ENCODE data around the gene PDSS2.

The PDSS2 gene

DNA sequence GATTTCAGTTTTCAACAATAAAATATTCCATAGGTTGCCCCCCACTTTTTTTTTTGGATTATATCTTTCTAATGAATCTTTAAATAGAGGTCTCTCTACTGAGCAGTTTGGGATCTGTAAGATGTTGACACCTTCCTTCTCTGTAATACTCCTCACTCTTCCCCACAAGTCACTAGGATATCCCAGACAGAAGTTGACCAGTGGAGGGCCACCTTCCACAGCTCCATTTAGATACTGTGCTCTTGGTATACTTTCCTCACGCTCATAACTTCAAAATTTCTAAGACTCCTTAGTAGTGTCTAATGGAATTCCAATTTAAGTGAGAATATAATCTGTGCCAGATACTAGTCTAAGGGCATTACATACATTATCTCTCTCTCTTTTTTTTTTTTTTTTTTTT, 185.1 kb downstream of the PDSS2 start:
- Histone ChIP-seq H3K27ac (ENCODE audit: low read depth, low read length, poor library complexity, severe bottlenecking) (no peak overlapping the region), H2AFZ (ENCODE audit: low read length) (no peak overlapping the region)

GRCh38 chr6:107272246-107272645, 187.1 kb downstream of the PDSS2 start:
- Histone ChIP-seq H2AFZ (ENCODE audit: low read length) (no peak overlapping the region), H3K27ac (ENCODE audit: low read depth, low read length, poor library complexity, severe bottlenecking) (no peak overlapping the region), H3K4me2 (ENCODE audit: low read length) (no peak overlapping the region), H4K20me1 (ENCODE audit: insufficient read depth, low read length) (no peaks in the 10 kb centered on the region), H3K4me1 (ENCODE audit: insufficient read depth, low read length, severe bottlenecking) (peaks cover 16% of the 10 kb centered on the region), H3K27me3 (ENCODE audit: insufficient read depth, low read length) (no peaks in the 10 kb centered on the region), H3K9ac (ENCODE audit: low read length) (no peak overlapping the region), H3K4me3 (ENCODE audit: low read depth, low read length, poor library complexity, severe bottlenecking) (no peak overlapping the region), H3K9me3 (ENCODE audit: low read length) (no peaks in the 10 kb centered on the region), H3K36me3 (ENCODE audit: insufficient read depth, low read length) (no peaks in the 10 kb centered on the region), H3K79me2 (ENCODE audit: insufficient read depth, low read length) (no peaks in the 10 kb centered on the region), H3K9me2 (ENCODE audit: low read depth, low read length) (no peaks in the 10 kb centered on the region), H3F3A (ENCODE audit: insufficient read depth, low read length) (0 out of 2 replicates have a peak, but pooled peaks cover 3% of the 10 kb centered on the region)
- TF ChIP-seq CTCF (IDR thresholded peaks at IDR 0.05; ENCODE audit: low read length): no peak
- TF ChIP-seq EZH2 (IDR thresholded peaks at IDR 0.05; ENCODE audit: borderline replicate concordance, low read length): no peak

More for the DNA sequence above, 185.1 kb downstream of the PDSS2 start:
- Histone ChIP-seq H3K4me2 (ENCODE audit: low read length) (no peak overlapping the region), H3K4me1 (ENCODE audit: insufficient read depth, low read length, severe bottlenecking) (peaks cover 4% of the 10 kb centered on the region), H3K9ac (ENCODE audit: low read length) (no peak overlapping the region), H4K20me1 (ENCODE audit: insufficient read depth, low read length) (no peaks in the 10 kb centered on the region), H3K9me3 (ENCODE audit: low read length) (no peaks in the 10 kb centered on the region), H3K27me3 (ENCODE audit: insufficient read depth, low read length) (no peaks in the 10 kb centered on the region), H3K79me2 (ENCODE audit: insufficient read depth, low read length) (no peaks in the 10 kb centered on the region), H3F3A (ENCODE audit: insufficient read depth, low read length) (0 out of 2 replicates have a peak, but pooled peaks cover 3% of the 10 kb centered on the region), H3K36me3 (ENCODE audit: insufficient read depth, low read length) (no peaks in the 10 kb centered on the region), H3K4me3 (ENCODE audit: low read depth, low read length, poor library complexity, severe bottlenecking) (no peak overlapping the region), H3K9me2 (ENCODE audit: low read depth, low read length) (no peaks in the 10 kb centered on the region)
- no peak for TF ChIP-seq EZH2 (IDR thresholded peaks at IDR 0.05; ENCODE audit: borderline replicate concordance, low read length)

DNA sequence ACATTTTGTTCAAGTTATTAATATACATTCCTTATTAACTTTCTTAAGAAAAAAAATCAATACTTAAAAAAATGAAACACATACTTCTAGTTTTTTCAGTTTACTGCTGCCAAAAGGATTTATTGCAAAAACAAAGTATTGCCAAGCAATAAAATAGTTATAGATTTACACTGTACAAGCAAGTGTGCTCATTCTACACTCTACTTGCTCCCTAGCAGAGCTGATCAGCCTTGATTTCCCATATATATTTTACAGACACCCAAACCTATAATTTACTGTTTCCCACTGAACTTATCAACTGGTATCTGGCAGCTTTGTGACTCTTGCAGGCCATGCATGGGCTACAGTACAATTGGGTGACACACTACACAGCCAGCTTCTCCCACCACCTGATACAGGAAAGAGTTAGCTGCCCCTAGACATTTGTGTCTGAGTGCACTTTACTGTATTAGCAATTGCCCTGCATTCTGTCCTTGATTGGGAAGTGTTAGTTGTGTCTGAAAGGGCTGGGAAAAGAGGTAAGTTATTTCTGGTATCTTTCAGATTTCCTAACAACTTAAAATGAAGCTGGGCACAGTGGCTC, 188.1 kb downstream of the PDSS2 start:
- no peaks in the 10 kb centered on the region for H3K9me3 ChIP-seq (ENCODE audit: low read length)
- no peaks in the 10 kb centered on the region for H3K36me3 ChIP-seq (ENCODE audit: insufficient read depth, low read length)
- no peaks in the 10 kb centered on the region for H3K9me2 ChIP-seq (ENCODE audit: low read depth, low read length)
- no peak overlapping the region for H3K9ac ChIP-seq (ENCODE audit: low read length)
- H2AFZ ChIP-seq (ENCODE audit: low read length): no peak overlapping the region
- H4K20me1 ChIP-seq (ENCODE audit: insufficient read depth, low read length): no peaks in the 10 kb centered on the region
- H3K27ac ChIP-seq (ENCODE audit: low read depth, low read length, poor library complexity, severe bottlenecking): peak overlapping the region; percentile 10
- TF ChIP-seq EZH2 (IDR thresholded peaks at IDR 0.05; ENCODE audit: borderline replicate concordance, low read length): no peak
- H3K4me2 ChIP-seq (ENCODE audit: low read length): no peak overlapping the region
- H3K4me3 ChIP-seq (ENCODE audit: low read depth, low read length, poor library complexity, severe bottlenecking): no peak overlapping the region
- H3K27me3 ChIP-seq (ENCODE audit: insufficient read depth, low read length): no peaks in the 10 kb centered on the region
- no peaks in the 10 kb centered on the region for H3K79me2 ChIP-seq (ENCODE audit: insufficient read depth, low read length)
- 0 out of 2 replicates have a peak, but pooled peaks cover 3% of the 10 kb centered on the region for H3F3A ChIP-seq (ENCODE audit: insufficient read depth, low read length)
- peaks cover 25% of the 10 kb centered on the region for H3K4me1 ChIP-seq (ENCODE audit: insufficient read depth, low read length, severe bottlenecking)

- Histone ChIP-seq H3K27ac (ENCODE audit: low read depth, low read length, poor library complexity, severe bottlenecking) (peak overlapping the region; percentile 82), H3K36me3 (ENCODE audit: insufficient read depth, low read length) (no peaks in the 10 kb centered on the region), H3K4me1 (ENCODE audit: insufficient read depth, low read length, severe bottlenecking) (peaks cover 50% of the 10 kb centered on the region), H3K9me2 (ENCODE audit: low read depth, low read length) (no peaks in the 10 kb centered on the region), H3K27me3 (ENCODE audit: insufficient read depth, low read length) (no peaks in the 10 kb centered on the region), H3K4me3 (ENCODE audit: low read depth, low read length, poor library complexity, severe bottlenecking) (no peak overlapping the region), H3F3A (ENCODE audit: insufficient read depth, low read length) (0 out of 2 replicates have a peak, but pooled peaks cover 3% of the 10 kb centered on the region), H3K9ac (ENCODE audit: low read length) (no peak overlapping the region; the same call in 1 of the 2 replicates), H3K9me3 (ENCODE audit: low read length) (no peaks in the 10 kb centered on the region), H2AFZ (ENCODE audit: low read length) (no peak overlapping the region), H3K79me2 (ENCODE audit: insufficient read depth, low read length) (no peaks in the 10 kb centered on the region), H4K20me1 (ENCODE audit: insufficient read depth, low read length) (no peaks in the 10 kb centered on the region), H3K4me2 (ENCODE audit: low read length) (no peak overlapping the region)
- TF ChIP-seq CTCF (IDR thresholded peaks at IDR 0.05; ENCODE audit: low read length): no peak
- no peak for TF ChIP-seq EZH2 (IDR thresholded peaks at IDR 0.05; ENCODE audit: borderline replicate concordance, low read length)
Observed at GRCh38 chr6:107267634-107268033, 191.7 kb downstream of the PDSS2 start.

Measured in OCI-LY1 (cell line).